HG03460 (cell line): ENCODE data around the gene DNMT3B.
"Not testable (repeated sequence)": the region's sequence is repeated elsewhere in the genome, so short reads cannot be mapped to it uniquely, and the experiment has no call there.

Source experiments
- ATAC-seq: cut with Tn5 transposase; IDR thresholded peaks from one replicate; pipeline ENCODE4 v1.9.1; 2021; ENCODE audit not compliant: unreplicated experiment

DNMT3B gene

GRCh38 chr20:32761831-32762753, at the start of gene DNMT3B:
Gene DNMT3B, plus strand, starts transcription at chr20:32762385. Its CDS starts 17,939 bp downstream, at chr20:32780324.
- ATAC-seq = peak; percentile 58

GRCh38 chr20:32718749-32719348, 43.3 kb upstream of the DNMT3B start:
- no peak for ATAC-seq

- ATAC-seq = no peak
Observed at GRCh38 chr20:32727683-32728082, 34.5 kb upstream of the DNMT3B start.

GRCh38 chr20:32728435-32728834, 33.8 kb upstream of the DNMT3B start:
- ATAC-seq = not testable (repeated sequence)

- not testable (repeated sequence) for ATAC-seq
Observed at GRCh38 chr20:32729334-32729733, 32.9 kb upstream of the DNMT3B start.

GRCh38 chr20:32731882-32732266, 30.3 kb upstream of the DNMT3B start:
- ATAC-seq = no peak

- ATAC-seq = no peak
Observed at GRCh38 chr20:32737371-32738223, 24.6 kb upstream of the DNMT3B start.

GRCh38 chr20:32741151-32741550, 21.0 kb upstream of the DNMT3B start:
- no peak for ATAC-seq

- ATAC-seq = no peak
Observed at GRCh38 chr20:32742322-32743236, 19.6 kb upstream of the DNMT3B start.

GRCh38 chr20:32743237-32744112, 18.7 kb upstream of the DNMT3B start, which contains the start of gene COMMD7:
Gene COMMD7, minus strand, starts transcription at chr20:32743467. Its CDS starts 76 bp downstream, at chr20:32743391.
- peak; percentile 71 for ATAC-seq

- ATAC-seq = no peak
Observed at GRCh38 chr20:32749914-32750637, 12.1 kb upstream of the DNMT3B start.

GRCh38 chr20:32751293-32751692, 10.9 kb upstream of the DNMT3B start:
- no peak for ATAC-seq

GRCh38 chr20:32751702-32752457, 10.3 kb upstream of the DNMT3B start:
- no peak for ATAC-seq

GRCh38 chr20:32752458-32753250, 9.5 kb upstream of the DNMT3B start:
- ATAC-seq = no peak

GRCh38 chr20:32753731-32754130, 8.5 kb upstream of the DNMT3B start:
- no peak for ATAC-seq

- no peak for ATAC-seq
Observed at GRCh38 chr20:32756156-32756555, 6.0 kb upstream of the DNMT3B start.

- no peak for ATAC-seq
Observed at GRCh38 chr20:32761417-32761830, 761 bp upstream of the DNMT3B start.
